HepG2 (cell line): ENCODE measurements around the gene TMEM63B. TPM values are rescaled to one million over a fixed set of nuclear protein-coding genes. Genes with fewer than 3 reads are reported as not detected.
A peak's percentile ranks its signal among the peaks of the same experiment; 100 is the strongest.

Experiments
- AGO1 ChIP-seq: fragments of 200-400 bp; formaldehyde crosslinking; IDR thresholded peaks from 2 replicates; pipeline ENCODE4 v1.6.1; 2017; ENCODE audit warnings: mild to moderate bottlenecking, low read depth, low read length, moderate library complexity; ENCODE audit not compliant: poor library complexity, severe bottlenecking
- GATAD1 ChIP-seq: IDR thresholded peaks from 2 replicates; pipeline ENCODE4 v1.6.1; 2016; ENCODE audit warnings: missing genetic modification reagents, missing compliant biosample characterization
- GPBP1L1 ChIP-seq: sonication (generic); formaldehyde crosslinking; IDR thresholded peaks from 2 replicates; pipeline ENCODE4 v1.5.0; 2020; ENCODE audit warnings: mild to moderate bottlenecking, missing genetic modification reagents
- GRHL1 ChIP-seq: sonication (generic); formaldehyde crosslinking; conservative IDR thresholded peaks from 2 replicates; pipeline ENCODE4 v1.8.0; 2022; ENCODE audit warnings: missing genetic modification reagents
- RERE ChIP-seq: IDR thresholded peaks from 2 replicates; pipeline ENCODE4 v1.6.1; 2016; ENCODE audit warnings: low read depth, missing genetic modification reagents, missing compliant biosample characterization
- RFXAP ChIP-seq: sonication (generic); formaldehyde crosslinking; IDR thresholded peaks from 2 replicates; pipeline ENCODE4 v1.4.0; 2020; ENCODE audit warnings: missing genetic modification reagents, borderline replicate concordance
- ZNF556 ChIP-seq: sonication (generic); formaldehyde crosslinking; IDR thresholded peaks from 2 replicates; pipeline ENCODE4 v1.4.0; 2020; ENCODE audit warnings: mild to moderate bottlenecking, missing genetic modification reagents, borderline replicate concordance
- ZNF563 ChIP-seq: sonication (generic); formaldehyde crosslinking; IDR thresholded peaks from 2 replicates; pipeline ENCODE4 v1.8.0; 2022; ENCODE audit warnings: mild to moderate bottlenecking, moderate library complexity, missing genetic modification reagents
- polyA plus RNA-seq, 8 experiments: library from polyadenylated mRNA; depleted of rRNA in 3 of 8; stranded (reverse) in 7 of 8; unstranded in 1 of 8; fragments of >200 nt; fragmentation: Illumina TruSeq in 4 of 8; extraction: Trizol in 4 of 8; gene quantifications; 2 replicates each; pipeline versions ENCODE4 v1.2.1 to v1.2.3, GENCODE V29; 2011 to 2016; ENCODE audit warnings: low read depth in 4 of 8, missing spikeins in 1 of 8, mixed read lengths in 1 of 8; ENCODE audit not compliant: insufficient read depth in 1 of 8
- total RNA-seq, 5 experiments: library from RNA; depleted of rRNA; stranded (reverse); fragments of >200 nt; fragmentation: Illumina TruSeq; extraction: Trizol; gene quantifications; 2 replicates each; pipeline ENCODE4 v1.2.3, GENCODE V29; 2016; ENCODE audit warnings: low read depth in 1 of 5

TMEM63B gene
- total and polyA plus RNA-seq, 2 of the 13 experiments (the other 11 are each of a cell fraction or from before 2014, with no cell fraction given): 27.4 to 75.8 TPM

- TF ChIP-seq RERE (no peak), ZNF563 (CRISPR knock-in tag) (no peak), GPBP1L1 (no peak), GATAD1 (CRISPR knock-in tag) (0 out of 2 replicates have a peak, but pooled peaks have one; percentile 5), RFXAP (CRISPR knock-in tag) (no peak), AGO1 (no peak), ZNF556 (CRISPR knock-in tag) (no peak), GRHL1 (no peak)
- TF ChIP-seq, all 625 proteins: peak for 20
Observed at GRCh38 chr6:44093066-44093465, 34.3 kb upstream of the TMEM63B start (continued).
